ENCODE data around the gene MYMK.

Gene MYMK

GRCh38 chr9:133505186-133505830, 19.5 kb downstream of the MYMK start:
- DNase-seq (ENCODE audit: low read depth): no peak

GRCh38 chr9:133502112-133502511, 22.6 kb downstream of the MYMK start:
- no peak for DNase-seq (ENCODE audit: low read depth)

- DNase-seq (ENCODE audit: low read depth): no peak
Measured at GRCh38 chr9:133499892-133500270, 24.9 kb downstream of the MYMK start.

DNA sequence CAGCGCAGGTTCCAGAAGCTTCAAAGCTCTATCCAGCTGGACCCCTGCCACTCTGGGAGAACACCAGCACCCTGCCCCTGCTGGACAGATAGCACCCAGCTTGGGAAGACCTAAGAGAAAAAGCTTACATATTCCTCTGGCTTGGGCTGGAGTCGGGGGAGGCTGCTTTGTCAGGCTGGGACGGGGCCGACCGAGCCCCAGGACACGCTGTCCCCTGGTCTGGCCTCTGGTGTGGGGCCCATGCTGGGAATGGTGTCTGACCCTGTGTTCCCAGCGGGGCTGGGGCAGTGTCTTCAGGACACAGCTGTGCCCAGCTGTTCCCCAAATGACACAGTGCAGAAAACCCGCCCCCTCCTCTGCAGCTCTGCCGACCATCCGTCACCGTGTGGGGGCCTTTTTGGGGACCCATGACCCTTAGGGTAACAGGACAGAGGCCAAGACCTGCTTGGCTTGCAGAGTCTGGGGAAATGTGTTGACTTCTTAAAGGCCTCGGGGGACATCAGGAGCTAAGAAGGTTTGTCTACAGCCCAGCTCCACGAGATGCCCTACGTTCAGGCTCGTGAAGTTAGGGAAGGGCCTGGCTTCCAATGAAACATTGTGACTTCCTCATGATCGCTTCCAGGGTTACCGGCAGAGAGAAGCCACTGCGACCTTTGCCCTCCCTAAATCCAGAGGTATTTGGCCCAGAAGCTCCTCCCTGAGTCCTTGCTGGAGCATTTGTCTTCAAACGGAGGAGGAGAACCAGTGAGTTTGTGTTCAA, 25.4 kb downstream of the MYMK start:
- no peak for DNase-seq (ENCODE audit: low read depth)

DNA sequence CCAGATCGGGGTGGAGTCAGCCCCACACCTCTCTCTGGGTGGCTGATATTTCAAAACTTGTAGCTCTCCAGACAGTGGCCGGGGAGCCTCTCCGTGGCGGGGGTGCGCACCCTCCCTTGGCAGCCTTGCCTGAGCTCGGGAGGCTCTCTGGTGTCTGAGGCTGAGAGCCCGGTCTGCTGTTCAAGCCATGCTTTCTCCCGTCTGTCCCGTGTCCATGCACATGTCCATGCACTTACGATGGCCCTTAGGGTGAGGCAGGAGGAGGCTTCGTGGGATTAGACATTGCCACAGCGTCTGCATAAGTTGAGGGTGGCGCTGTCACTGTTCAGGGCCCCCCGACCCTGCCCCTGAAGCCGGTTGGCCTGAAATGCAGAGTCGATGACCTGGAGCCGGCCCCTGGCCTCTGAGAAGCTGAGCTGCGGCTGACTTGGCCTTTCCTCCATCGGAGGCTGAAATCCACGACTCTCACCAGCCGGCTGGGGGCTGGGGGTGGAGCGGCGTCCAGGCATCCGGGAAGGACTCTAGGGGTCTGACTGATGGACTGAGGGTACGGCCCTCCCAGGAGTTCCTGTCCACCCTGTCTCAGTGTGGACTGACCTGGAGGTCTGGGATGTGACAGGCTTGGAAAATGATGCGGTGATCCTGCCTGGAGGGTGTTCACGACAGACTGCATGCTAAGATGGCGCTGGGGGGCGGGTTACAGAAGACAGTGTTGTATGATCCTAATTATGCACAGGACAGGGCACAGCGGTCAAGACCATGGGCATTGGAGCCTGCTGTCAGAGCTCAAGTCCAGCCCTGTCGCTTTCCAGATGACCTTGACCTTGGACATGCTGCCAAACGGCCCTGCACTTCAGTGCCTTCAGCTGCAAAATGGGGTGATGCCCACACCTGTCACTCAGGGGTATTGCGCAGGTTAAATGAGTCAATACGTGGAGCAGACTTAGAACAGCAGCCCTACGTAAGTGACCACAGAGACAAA, 27.6 kb downstream of the MYMK start:
- no peak for DNase-seq (ENCODE audit: low read depth)

- no peak for DNase-seq (ENCODE audit: low read depth)
Measured at GRCh38 chr9:133495327-133496293, 29.1 kb downstream of the MYMK start.

DNA sequence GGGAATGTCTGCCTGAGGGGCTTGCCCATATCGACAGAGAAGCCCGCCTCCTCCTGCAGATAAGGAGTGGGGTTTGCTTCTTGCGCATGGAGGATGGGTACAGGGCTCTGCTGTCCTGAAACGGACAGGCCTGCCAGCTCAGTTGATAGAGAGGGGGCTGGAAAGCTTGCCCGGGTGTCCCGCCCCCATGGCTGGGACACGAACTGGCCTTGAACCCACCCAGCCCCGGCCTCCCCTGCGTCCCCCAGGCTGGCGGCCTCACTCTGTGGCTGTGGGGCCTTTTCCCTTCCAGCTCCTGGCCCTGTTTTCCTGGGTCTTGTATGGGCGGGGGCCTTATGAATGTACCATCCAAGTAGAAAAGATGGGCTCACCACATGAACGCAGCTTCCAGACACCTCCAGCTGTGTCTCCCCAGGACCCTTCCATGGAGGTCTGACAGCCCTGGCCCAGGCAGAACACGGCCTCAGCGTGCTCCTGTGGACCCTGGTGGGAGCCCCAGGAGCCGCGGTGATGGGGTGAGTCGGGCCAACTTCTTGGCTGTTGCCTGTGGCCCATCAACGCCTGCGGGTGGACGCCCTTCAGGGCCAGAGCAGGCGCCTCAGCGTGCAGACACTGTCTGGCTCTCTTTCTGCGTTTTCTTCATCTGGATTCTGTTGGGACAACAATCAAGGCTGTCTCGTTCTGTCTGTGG, 30.0 kb downstream of the MYMK start:
- no peak for DNase-seq (ENCODE audit: low read depth)

GRCh38 chr9:133493845-133494540, 30.8 kb downstream of the MYMK start:
- DNase-seq (ENCODE audit: low read depth): no peak

DNA sequence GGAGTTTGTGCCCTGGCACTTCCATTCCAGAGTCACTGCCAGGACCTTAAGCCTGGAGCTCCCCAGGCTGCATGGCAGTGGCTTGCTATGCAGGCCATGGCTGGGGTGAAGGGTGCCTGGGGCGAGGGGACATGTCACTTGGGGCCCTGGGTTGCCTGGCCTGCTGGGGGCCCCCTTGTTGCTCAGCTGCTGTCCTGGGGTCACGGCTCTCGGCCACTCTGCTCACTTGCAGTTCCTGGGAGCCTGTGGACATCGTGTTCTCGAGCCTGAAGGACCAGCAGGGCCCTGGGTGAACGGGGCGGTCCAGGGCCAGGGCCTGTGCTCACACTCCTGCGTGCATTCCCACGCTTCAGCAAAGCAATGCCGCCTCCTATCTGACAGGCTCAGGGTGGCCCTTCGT, 31.3 kb downstream of the MYMK start:
- no peak for DNase-seq (ENCODE audit: low read depth)

GRCh38 chr9:133492061-133493021, 32.4 kb downstream of the MYMK start:
- DNase-seq (ENCODE audit: low read depth): no peak

- DNase-seq (ENCODE audit: low read depth): no peak
Measured at GRCh38 chr9:133491656-133491925, 33.2 kb downstream of the MYMK start.

- no peak for DNase-seq (ENCODE audit: low read depth)
Measured at GRCh38 chr9:133490865-133491655, 33.7 kb downstream of the MYMK start.

DNA sequence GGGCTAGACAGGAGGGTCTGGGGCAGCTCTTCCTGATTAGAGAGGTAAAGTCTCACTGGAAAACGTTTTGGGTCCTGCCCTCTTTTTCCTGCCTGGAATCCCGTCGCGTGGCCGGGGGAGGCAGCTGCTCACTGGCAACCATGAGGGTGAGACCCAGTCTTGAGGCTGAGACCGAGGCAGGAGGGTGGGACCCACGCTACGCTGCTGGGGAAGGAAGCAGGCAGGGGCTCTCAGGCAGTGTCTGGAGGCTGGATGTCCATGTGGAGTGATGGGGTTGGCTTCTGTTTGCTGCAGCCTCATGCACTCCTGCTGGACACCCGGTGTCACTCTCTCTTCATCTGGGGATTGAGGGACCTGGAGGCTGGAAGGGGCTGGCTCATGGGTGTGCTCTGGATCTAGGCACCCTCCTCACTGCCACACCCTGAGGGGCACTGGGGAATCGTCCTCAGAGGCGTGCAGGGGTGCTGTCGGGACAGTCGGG, 34.5 kb downstream of the MYMK start:
- DNase-seq (ENCODE audit: low read depth): no peak

DNA sequence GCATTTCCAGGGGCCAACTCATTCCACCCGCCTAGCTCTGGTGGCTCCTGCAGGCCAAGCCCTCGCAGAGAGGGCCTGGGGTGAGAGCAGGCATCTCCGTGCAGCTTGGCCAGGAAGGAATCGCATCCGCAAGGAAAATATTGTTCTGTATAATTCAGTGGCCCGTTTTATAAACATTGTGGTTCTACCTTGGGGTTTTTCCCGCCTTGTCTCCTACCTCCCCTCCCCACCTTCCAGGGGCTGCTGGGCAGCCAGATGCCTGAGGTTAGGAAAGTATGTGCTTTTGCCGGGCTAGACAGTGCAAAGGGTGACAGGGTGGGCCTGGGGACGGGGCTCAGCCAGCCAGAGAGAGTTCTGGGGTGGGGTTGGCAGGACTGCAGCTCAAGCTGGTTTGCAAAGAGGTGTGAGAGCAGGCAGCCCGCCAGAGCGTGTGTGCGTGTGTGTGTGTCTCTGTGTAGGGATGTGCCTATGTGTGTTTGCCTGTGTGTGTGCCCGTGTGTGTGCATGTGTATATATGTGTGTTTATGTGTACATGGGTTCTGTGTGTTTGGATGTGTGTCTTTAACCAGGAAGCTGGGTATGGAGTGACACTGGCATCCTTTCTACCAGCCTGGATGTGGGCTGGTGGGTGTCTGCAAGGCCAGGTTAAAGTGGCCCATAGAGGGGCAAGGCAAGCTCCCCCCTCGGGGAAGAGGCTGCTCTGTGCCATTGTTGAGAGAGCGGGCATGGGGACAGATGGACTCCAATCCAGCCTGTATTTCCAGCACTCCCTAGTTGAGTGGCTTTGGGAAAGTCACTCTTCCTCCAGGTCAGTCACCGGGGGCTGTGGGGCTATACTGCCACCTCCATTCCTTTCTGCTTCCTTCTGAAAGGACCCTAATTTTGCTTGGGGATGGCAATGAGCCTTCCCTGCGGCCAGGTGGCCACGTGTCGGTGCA, 35.2 kb downstream of the MYMK start:
- no peak for DNase-seq (ENCODE audit: low read depth)

DNA sequence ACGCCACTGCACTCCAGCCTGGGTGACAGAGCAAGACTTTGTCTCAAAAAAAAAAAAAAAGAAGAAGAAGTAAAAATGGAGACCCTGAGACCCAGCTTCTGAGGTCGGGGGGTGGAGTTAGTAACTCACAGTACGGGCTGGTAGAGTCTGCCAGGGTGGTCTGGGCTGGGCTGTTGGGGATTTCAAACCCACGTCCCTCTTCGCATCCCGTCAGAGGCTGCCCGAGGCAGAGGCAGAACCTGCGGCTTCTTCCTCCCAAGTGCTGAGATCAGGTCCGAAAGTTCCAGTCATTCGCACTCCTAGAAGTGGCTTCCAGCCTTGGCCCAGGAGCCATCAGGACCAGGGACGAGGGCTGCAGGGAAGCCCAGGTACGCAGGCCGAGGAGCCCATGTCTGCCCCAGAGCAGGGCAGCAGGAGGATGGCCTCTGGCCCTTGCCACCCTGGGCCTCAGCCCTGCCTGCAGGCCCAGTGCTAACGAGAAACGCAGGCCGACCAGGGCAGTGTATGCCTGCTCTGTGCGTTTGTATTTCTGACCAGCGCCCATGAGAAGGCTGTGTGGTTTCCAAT, 36.0 kb downstream of the MYMK start:
- no peak for DNase-seq (ENCODE audit: low read depth)

DNA sequence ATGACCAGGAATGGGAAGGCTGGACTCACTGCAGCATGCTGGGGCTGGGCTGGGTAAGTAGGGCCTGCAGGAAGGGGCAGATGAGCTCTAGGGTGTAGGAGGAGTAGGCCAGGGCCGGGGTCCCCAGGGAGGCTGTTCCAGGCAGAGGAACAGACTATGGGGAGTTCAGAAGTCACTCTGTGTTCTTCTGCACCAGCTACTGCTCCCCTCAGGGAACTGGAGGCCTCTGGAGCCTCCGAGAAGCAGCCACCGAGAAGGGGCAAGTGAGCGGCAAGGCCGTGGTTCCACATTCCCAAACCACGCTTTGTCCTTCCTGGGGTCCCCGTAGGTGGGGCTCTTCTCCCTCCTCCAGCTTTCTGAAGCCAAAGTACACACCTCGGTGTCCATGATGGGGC, 37.4 kb downstream of the MYMK start:
- DNase-seq (ENCODE audit: low read depth): no peak

Measured in activated T-helper 1 cell treated with Interleukin-2 at 50 U/mL for 16 hours (primary cell).